Upper lobe of left lung (tissue), 4 donors: ENCODE measurements around the gene MEMO1.

Experiments
- POLR2A ChIP-seq, 4 donors: fragments of 450-650 bp; IDR thresholded peaks; one replicate each; pipeline ENCODE4 v1.5.1; 2016 to 2017; ENCODE audit warnings: antibody characterized with exemption in 4 of 4, mild to moderate bottlenecking in 2 of 4
- POLR2AphosphoS5 ChIP-seq, 2 donors: sonication (generic); formaldehyde crosslinking; IDR thresholded peaks; one replicate each; pipeline ENCODE4 v1.5.1; 2017; ENCODE audit warnings: antibody characterized with exemption in 2 of 2
- TF ChIP-seq, protein P1 (sequence below), 6 experiments: fragments of 450-650 bp in 4 of 6; fragments of 200-600 bp in 2 of 6; sonication (generic) in 2 of 6; IDR thresholded peaks; one replicate each; pipeline ENCODE4 v1.5.1; 2016 to 2019; ENCODE audit warnings: antibody characterized with exemption in 6 of 6

DNA sequence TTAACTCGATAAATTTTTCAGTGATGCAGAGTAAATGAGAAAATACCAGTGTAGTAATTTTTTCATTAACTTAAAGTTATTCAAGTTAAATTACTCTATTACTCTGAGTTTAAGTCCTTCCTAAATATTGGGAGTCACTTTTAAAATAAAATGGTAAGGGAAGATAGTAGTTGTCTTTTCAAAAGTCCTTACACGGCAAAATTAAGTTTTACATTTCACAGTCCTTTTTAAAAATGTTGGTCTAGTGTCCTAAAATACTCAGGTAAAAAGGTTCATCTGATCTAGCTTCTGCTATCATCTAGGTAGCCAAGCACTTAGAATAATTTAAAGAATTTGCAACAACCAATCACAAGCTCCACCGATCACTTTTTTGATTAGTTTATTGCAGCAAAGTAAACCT is 146.9 kb downstream of the MEMO1 start:
- TF ChIP-seq, protein P1, sequence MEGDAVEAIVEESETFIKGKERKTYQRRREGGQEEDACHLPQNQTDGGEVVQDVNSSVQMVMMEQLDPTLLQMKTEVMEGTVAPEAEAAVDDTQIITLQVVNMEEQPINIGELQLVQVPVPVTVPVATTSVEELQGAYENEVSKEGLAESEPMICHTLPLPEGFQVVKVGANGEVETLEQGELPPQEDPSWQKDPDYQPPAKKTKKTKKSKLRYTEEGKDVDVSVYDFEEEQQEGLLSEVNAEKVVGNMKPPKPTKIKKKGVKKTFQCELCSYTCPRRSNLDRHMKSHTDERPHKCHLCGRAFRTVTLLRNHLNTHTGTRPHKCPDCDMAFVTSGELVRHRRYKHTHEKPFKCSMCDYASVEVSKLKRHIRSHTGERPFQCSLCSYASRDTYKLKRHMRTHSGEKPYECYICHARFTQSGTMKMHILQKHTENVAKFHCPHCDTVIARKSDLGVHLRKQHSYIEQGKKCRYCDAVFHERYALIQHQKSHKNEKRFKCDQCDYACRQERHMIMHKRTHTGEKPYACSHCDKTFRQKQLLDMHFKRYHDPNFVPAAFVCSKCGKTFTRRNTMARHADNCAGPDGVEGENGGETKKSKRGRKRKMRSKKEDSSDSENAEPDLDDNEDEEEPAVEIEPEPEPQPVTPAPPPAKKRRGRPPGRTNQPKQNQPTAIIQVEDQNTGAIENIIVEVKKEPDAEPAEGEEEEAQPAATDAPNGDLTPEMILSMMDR (IDR thresholded peaks at IDR 0.05): no peak
- TF ChIP-seq POLR2AphosphoS5 (IDR thresholded peaks at IDR 0.05) (no peak), POLR2A (IDR thresholded peaks at IDR 0.05) (no peak)
